ENCODE measurements around the gene PSME1. TPM values are rescaled to one million over a fixed set of nuclear protein-coding genes. Genes with fewer than 3 reads are reported as not detected.

The PSME1 gene
- total and polyA plus RNA-seq, 2 of the 13 experiments (the other 11 are each of a cell fraction or from before 2014, with no cell fraction given): 159 to 608 TPM

- TF ChIP-seq ZNF343 (CRISPR knock-in tag; IDR thresholded peaks at IDR 0.05) (no peak; the same call in 1 of the 2 replicates), SIN3A (IDR thresholded peaks at IDR 0.05; ENCODE audit: borderline replicate concordance, low read depth, low read length) (0 out of 2 replicates have a peak, but pooled peaks have one; percentile 2), PPARG (CRISPR knock-in tag; conservative IDR thresholded peaks at IDR 0.05) (no peak), ZNF788 (CRISPR knock-in tag; IDR thresholded peaks at IDR 0.05; ENCODE audit: borderline replicate concordance) (no peak), EZH2 (conservative IDR thresholded peaks at IDR 0.05; ENCODE audit: low read depth, low read length) (no peak), NR2F1 (CRISPR knock-in tag; IDR thresholded peaks at IDR 0.05) (no peak), ZNF138 (CRISPR knock-in tag; IDR thresholded peaks at IDR 0.05; ENCODE audit: low read depth) (no peak)
- TF ChIP-seq, protein P1, sequence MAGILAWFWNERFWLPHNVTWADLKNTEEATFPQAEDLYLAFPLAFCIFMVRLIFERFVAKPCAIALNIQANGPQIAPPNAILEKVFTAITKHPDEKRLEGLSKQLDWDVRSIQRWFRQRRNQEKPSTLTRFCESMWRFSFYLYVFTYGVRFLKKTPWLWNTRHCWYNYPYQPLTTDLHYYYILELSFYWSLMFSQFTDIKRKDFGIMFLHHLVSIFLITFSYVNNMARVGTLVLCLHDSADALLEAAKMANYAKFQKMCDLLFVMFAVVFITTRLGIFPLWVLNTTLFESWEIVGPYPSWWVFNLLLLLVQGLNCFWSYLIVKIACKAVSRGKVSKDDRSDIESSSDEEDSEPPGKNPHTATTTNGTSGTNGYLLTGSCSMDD (CRISPR knock-in tag; IDR thresholded peaks at IDR 0.05): 0 out of 2 replicates have a peak, but pooled peaks have one; percentile 57
These were observed 20.4 kb upstream of the PSME1 start (continued) for GRCh38 chr14:24115422-24116127.

DNA sequence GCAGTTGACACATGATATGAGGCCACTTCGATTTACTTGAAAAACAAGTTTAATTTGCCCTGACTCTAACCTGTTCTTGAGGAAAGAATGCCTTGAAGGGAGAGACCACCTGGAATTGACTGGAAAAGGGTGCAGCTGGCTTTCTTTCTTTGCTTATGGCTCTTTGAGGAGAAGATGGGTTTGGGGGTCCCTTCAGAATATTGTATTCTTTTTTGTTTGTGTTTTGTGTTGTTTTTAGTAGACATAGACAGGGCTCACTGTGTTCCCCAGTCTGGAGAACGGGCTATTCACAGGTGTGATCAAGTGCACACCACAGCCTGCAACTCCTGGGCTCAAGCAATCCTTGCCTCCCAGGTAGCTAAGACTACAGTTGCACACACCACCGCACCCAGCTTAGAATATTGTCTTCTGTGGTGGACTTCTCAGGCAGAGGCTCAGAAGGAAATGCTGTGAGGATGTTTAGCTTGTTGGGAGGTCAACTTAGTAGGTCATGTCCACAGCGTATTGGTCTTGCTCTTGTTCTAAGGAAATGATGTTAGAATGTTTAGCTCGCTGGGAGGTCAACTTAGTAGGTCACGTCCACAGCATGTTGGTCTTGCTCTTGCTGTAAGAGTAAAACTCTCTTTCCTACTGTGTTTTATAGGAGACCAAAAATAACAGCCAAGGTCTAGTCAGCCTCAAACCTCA, 19.7 kb upstream of the PSME1 start:
- H3K4me2 ChIP-seq (ENCODE audit: low read depth, low read length): peak overlapping the region; percentile 92
- H3K4me3 ChIP-seq (replicated peaks in 1 of 3; ENCODE audit: insufficient read depth in 1 of 3, low read depth in 2 of 3, low read length in 3 of 3): peak overlapping the region; percentile 65 to 96 (median 85)
- FAIRE-seq (no peak), DNase-seq (ENCODE audit: low spot score) (no peak), ATAC-seq (no peak)
- H3K79me2 ChIP-seq (ENCODE audit: insufficient read depth, low read length): peaks cover 33% of the 10 kb centered on the region
- no TSS peak for BruUV-seq (replicated peaks)
- H3K36me3 ChIP-seq (replicated peaks in 1 of 2; ENCODE audit: control insufficient read depth in 1 of 2, insufficient read depth in 2 of 2, low read length in 2 of 2): peaks cover 43 to 48% of the 10 kb centered on the region in 2 experiments
- H3K9ac ChIP-seq (ENCODE audit: insufficient read depth, low read depth, low read length): peak overlapping the region; percentile 99
- peak overlapping the region; percentile 98 for H3K27ac ChIP-seq (ENCODE audit: extremely low read length, insufficient read depth, low read length)
- no peaks in the 10 kb centered on the region for H4K20me1 ChIP-seq (ENCODE audit: insufficient read depth, low read length)
- 83% methylated on average over 6 of the region's 6 CpGs for WGBS (ENCODE audit: low lambda C conversion rate)
- intact Hi-C loops (cut with micrococcal nuclease; ENCODE audit: unreplicated experiment) (loop anchor here (10.0 kb wide), 2 partner anchors 811 to 1021 kb away; partner anchors contain the start of genes ACIN1, BCL2L2, C14orf119 and PPP1R3E), in situ Hi-C loops (cut with HindIII; ENCODE audit: extremely low pct_ligation_motif_present, low pct_unique_long_range_greater_than_20kb) (loop anchor here (25.0 kb wide), 1 partner anchor 1529 kb away; the partner anchor contains the start of genes ABHD4 and DAD1)
- peaks cover 34% of the 10 kb centered on the region for H3K4me1 ChIP-seq (ENCODE audit: insufficient read depth, low read length)
- no peaks in the 10 kb centered on the region for H3K9me3 ChIP-seq (ENCODE audit: low read length)
- ChIA-PET POLR2A (interaction anchor here (0.6 to 15.5 kb wide), 12 partner anchors 13 to 1245 kb away, joined by 3 to 977 read pairs (median 70); partner anchors contain the start of genes EMC9, FITM1, IPO4 and IRF9), CTCF (ENCODE audit: low intra/inter-chr PET ratio, low total read pairs) (no interaction called here)
- no peaks in the 10 kb centered on the region; a peak in 1 of 5 replicates for H3K27me3 ChIP-seq (ENCODE audit: control insufficient read depth in 1 of 2, insufficient read depth in 2 of 2, low read length in 2 of 2)
- H2AFZ ChIP-seq (ENCODE audit: low read length): no peak overlapping the region
- TF ChIP-seq SAP130 (CRISPR knock-in tag; IDR thresholded peaks at IDR 0.05; ENCODE audit: low read depth): peak; percentile 44
- 0 out of 2 replicates have a peak, but pooled peaks have one; percentile 34 for TF ChIP-seq MZF1 (CRISPR knock-in tag; IDR thresholded peaks at IDR 0.05; ENCODE audit: borderline replicate concordance)
- TF ChIP-seq POLR2A (IDR thresholded peaks at IDR 0.05; ENCODE audit: insufficient read depth in 1 of 2, low read depth in 2 of 2, low read length in 2 of 2): peak in 1 of 2 experiments; percentile 6; a peak in 1 of 4 replicates
- TF ChIP-seq ZNF512B (CRISPR knock-in tag; IDR thresholded peaks at IDR 0.05; ENCODE audit: borderline replicate concordance): peak; percentile 70; the same call in 1 of the 2 replicates
- TF ChIP-seq ZNF607 (CRISPR knock-in tag; IDR thresholded peaks at IDR 0.05; ENCODE audit: borderline replicate concordance): peak; percentile 51; the same call in 1 of the 2 replicates
- TF ChIP-seq KAT7 (CRISPR knock-in tag; IDR thresholded peaks at IDR 0.05; ENCODE audit: borderline replicate concordance): 0 out of 2 replicates have a peak, but pooled peaks have one; percentile 4
- TF ChIP-seq HNF1B (CRISPR knock-in tag; IDR thresholded peaks at IDR 0.05): peak; percentile 65; the same call in 1 of the 2 replicates

All from HepG2 (cell line).